NCI-H1930 (cell line): Measurements from ENCODE around the gene CCP110.

Experiments
- DNase-seq, 2 experiments: peaks; one replicate each; lab custom pipeline; 2025; lab: John Stamatoyannopoulos, UW

The CCP110 gene

DNA sequence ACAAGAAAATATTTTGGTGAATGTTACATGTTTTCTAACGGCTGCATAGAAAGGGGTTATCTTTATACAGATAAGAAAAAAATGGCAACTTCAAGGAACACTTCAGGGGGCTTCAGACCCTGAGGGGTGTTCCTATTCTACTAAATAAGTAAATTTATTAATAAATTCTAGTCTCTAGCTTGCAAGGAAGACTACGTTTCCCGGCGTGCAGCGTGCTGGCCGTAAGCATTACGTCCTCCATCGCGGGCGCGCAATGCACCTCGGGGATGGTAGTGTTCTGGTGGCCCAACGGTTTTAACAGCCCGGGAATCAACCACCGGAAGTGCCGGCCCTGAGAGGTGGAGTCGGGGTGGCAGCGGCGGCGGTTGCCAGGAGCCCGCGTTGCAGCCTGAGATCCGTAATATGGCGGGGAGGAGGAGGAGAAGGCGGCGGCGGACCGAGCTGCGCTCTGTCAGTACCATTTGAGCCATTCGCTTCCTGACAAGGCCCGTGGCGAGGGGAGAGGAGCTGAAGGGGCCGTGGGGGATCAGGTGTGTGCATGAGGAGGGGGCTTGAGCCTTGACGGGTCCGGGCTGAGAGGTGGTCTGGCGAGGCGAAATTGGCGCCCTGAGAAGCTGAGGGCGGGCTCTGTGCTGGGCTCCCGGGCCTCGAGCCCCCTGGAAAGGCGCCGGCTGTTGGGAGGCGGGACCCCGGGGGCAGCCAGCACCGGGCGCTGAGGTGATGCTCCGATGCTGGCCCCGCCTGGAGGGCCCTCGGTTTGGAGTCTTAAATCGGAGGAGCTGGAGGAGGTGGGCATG is at the start of gene CCP110:
Gene CCP110 (plus strand): TSS at position 384 of the 797 bp plus-strand sequence. CDS start 3,940 bp downstream, outside the sequence.
- peak; percentile 95 for DNase-seq

GRCh38 chr16:19474617-19475016 is 49.1 kb upstream of the CCP110 start:
- no peak for DNase-seq

DNA sequence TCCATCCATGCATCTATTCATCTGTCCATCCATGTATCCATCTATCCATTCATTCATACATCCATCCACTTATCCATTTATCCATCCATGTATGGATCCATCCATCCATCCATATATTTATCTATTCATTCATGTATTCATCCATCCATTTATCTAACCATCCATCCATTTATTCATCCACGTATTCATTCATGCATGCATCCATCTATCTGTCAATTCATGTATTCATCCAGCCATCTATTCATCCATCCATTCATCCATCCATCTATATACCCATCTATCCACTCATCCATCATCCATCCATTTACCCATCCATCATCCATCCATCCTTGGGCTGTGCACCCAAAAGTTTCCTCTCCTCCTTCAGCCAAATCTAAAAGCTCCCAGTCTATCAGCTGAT is 45.2 kb upstream of the CCP110 start:
- no peak for DNase-seq

DNA sequence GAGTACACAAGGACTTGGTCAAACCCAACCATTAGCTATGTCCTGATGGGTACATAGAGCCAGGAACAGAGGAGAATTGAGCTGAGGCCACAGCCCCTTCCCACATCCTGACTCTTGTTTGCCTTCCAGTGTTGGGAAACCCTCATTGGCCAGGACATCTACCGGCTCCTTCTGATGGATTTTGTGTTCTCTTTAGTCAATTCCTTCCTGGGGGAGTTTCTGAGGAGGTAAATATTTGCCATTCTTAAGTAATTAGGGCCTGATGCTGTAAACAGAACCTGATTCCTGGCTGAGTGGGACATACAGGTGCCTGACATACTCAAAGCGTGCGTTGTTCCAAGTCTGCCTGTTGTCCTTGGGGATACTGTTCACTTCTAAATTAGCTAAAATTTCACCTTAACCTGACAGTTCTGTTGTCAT is 44.4 kb upstream of the CCP110 start:
- no peak for DNase-seq

- DNase-seq: no peak
Measured at GRCh38 chr16:19481296-19481695, 42.4 kb upstream of the CCP110 start.

DNA sequence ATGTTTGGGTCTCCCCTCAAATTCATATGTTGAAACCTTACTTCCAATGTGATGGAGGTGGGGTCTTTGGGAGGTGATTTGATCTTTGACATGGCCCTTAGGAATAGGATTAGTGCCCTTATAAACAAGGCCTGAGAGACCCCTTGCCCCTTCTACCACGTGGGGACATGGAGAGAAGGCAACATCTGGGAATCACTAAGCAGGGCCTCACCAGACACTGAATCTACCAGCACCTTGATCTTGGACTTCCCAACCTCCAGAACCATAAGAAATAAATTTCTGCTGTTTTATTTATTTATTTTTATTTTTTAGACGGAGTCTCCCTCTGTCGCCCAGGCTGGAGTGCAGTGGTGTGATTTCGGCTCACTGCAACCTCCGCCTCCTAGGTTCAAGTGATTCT is 42.0 kb upstream of the CCP110 start:
- no peak for DNase-seq

GRCh38 chr16:19482291-19482690 is 41.5 kb upstream of the CCP110 start:
- no peak for DNase-seq

DNA sequence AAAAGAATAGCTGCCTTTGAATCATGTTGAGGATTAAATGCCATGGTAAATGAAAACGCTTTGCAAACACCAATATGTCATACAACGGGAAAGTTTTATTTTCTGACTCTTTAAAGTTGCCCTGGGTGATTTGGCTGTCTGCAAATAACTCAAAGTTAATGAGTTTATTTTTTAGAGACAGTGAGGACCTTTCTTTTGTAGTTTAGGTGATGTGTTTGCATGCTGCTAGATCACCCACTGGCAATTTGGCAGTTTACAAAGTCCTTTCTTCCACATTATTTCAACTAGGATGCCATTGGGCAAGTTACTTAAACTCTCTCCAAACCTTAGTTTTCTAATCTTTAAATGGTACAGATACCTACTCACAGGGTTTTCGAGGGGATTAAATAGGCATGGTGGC is 39.6 kb upstream of the CCP110 start:
- no peak for DNase-seq

GRCh38 chr16:19485611-19486010 is 38.1 kb upstream of the CCP110 start:
- no peak for DNase-seq

DNA sequence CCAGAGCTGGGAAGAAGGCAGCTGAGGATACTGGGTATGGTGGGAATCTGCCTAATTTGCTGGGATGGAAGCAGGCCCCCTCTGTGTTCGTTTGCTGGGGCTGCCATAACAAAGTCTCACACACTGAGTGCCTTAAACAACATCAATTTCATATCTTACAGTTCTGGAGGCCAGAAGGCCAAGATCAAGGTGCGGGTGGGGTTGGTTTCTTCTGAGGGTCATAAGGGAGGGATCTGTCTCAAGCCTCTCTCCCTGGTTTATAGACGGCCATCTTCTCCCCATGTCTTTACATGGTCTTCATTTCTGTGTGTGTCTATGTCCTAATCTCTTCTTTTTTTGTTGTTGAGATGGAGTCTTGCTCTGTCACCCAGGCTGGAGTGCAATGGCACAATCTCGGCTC is 37.7 kb upstream of the CCP110 start:
- no peak for DNase-seq

DNA sequence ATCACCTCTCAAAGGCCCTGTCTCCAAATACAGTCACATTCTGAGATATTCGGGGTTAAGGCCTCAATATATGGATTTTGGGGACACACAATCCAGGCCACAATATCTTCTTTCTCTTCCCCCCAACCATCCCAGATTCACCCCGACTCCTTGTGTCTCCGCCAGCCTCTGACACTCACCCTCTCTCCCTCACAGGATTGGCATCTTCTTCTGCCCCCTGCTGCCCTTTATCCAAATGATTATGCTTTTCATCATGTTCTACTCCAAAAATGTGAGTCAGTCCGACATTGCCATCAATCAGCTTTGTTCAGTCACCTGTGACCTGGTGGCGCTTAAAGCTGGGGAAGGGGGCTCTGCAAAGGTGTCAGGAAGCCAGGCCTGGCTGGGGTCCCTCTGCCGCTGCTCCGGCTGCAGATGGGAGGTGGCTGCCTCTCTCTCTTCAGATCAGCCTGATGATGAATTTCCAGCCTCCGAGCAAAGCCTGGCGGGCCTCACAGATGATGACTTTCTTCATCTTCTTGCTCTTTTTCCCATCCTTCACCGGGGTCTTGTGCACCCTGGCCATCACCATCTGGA is 36.9 kb upstream of the CCP110 start:
- DNase-seq: no peak

DNA sequence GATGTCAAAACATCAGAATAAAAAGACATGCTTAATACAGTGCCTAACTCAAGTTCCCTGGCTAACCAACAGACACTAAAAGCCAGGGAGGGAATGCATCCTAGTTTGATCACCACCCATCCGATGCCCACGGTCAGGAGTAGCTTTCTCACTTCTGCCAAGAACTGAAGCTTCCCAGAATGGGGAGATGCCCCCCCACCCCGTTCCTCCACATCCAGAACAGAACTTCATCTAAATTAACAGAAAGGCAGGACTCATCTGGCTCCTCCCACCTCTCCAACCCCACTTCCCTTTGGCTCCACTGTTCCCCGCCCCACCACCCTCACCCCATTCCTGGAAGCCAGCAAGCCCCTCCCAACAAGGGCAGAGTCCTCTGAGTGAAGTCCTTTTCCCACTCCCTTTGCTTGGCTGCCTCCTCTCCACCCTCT is 35.5 kb upstream of the CCP110 start:
- no peak for DNase-seq

DNA sequence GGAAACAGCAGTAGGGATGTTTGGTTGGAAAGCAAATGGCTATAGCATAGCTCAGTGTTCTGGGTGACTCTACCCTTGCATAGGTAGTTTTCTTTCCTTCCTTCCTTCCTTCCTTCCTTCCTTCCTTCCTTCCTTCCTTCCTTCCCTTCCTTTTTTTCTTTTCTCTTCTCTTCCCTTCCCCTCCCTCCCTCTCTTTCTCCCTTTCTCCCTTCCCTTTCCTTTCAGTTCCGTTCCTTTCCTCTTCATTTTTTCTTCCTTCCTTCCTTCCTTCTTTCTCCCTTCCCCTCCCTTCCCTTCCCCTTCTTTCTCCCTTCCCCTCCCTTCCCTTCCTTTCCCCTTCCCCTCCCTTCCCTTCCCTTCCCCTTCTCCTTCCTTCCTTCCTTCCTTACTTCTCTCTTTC is 33.1 kb upstream of the CCP110 start:
- DNase-seq: no peak

DNA sequence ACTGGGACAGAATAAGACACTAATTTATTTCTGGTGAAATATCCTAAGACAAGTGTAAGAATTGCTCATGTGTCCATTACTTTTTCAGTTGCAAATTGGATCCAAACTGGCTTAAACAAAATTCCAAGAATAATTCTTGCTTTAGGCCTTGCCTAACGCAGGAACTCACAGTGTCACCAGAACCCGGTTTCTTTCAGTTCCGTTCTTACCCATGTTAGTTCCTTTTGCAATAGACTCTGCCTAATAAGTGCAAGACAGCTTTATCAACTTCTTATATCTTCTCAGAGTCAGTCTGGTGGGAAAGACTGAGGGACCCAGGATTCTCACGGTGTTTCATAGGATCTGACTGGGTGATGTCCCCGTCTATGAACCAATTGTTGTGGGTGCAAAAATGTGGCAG is 26.6 kb upstream of the CCP110 start:
- no peak for DNase-seq

DNA sequence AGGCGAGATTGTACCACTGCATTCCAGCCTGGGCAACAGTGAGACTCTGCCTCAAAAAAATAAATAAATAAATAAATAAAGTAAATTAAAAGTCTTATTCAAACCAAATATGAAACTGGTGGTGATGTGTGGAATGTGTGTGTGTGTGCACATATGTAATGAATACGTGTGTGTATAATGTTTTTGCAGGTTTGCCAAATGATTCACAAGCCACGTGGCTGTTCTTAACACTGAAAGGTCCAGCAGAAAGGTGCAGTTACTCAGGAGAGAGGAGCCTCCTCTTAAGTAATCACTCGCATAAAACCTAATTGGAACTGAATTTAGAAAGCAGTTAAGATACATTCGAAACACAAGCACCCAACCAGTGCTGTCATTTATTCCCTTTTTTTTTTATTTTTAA is 24.7 kb upstream of the CCP110 start:
- no peak for DNase-seq

GRCh38 chr16:19499481-19499880 is 24.3 kb upstream of the CCP110 start:
- DNase-seq: no peak

DNA sequence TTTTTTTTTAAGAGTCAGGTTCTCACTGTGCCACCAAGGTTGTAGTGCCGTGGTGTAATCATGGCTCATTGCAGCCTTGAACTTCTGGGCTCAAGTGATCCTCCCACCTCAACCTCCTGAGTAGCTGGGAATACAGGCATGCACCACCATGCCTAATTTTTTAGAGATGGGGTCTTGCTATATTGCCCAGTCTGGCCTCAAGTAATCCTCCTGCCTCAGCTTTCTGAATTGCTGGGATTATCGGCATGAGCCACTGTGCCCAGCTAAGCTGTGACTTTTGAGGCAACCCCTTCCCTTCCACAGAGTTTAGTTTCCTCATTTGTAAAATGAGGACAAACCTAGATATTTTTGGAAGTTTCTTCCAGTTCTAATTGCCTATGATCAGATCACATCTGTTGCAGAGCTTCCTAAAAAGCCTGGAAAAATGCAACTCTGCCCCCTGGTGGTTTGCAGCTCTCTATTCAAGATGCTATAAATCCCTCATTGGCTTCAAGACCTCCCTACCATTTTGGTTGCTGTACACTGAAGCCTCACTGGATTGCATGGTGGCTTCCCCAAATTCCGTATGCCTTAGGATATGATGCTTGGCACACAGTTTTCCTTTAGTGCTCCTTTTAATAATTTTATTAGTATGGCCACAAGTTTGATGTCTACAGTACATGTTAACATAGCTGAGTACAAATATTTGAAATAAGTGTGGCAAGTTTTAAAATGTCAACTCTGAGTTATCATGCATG is 21.2 kb upstream of the CCP110 start:
- peak; percentile 68 for DNase-seq

DNA sequence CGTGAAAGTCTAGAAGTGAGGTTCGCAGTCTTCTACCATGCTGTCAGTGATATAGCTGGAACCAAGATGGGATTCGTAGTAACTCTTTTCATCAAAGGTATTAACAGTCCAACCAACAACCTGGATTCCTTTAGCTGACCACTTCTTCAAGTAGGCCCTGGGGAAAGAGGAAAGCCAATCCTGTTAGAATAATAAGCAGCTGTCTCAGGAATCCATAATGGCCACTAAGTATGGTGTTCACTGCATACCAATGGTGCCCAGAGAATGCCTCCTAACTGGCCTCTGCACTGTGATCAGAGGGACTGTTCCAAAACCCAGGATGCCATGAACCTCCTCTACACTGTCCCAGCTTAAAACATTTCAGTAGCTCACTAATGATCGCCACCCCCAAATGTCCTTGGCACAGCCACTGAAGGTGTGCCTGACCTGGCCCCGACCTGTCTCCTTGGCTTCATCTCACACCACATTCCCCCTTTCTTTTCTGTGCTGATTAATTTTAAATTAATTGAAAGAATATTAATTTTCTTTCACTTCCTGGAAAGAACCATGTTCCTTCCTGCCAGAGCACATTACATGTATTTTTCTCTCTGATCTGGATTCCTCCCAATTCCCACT is 20.2 kb upstream of the CCP110 start:
- DNase-seq: no peak

GRCh38 chr16:19505600-19506303 is 18.0 kb upstream of the CCP110 start:
- DNase-seq: no peak

DNA sequence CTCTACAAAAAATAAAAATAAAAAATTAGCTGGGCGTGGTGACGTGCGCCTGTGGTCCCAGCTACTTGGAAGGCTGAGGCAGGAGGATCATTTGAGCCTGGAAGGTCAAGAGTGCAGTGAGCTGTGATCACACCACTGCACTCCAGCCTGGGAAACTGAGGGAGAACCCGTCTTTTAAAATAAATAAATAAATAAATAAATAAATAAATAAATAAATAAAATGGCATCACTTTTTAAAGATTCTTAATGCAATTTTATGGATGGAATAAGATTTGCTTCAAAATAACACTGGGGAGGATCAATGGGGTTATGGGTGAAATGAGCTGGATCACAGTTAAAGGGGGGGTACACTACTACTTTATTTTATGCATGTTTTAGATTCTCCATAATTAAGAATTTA is 16.8 kb upstream of the CCP110 start:
- DNase-seq: no peak

DNA sequence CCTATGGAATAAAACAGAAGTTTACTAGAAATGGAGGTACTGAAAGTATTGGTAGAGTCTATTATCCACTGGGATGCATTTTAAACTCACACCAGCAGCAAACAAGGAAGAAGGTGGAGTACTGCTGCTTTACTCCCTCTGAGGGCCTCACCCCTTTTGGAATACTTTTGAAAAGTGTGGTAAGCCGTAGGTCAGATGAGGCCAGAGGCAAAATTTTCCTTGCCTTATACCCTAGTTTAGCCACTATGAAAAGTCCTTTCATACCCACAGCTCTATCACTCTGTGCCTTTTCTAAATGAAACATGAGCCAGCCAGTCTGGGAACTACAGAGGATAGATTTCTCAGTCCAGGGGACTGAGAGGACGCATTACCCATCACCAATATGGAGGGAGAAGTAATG is 15.9 kb upstream of the CCP110 start:
- no peak for DNase-seq

DNA sequence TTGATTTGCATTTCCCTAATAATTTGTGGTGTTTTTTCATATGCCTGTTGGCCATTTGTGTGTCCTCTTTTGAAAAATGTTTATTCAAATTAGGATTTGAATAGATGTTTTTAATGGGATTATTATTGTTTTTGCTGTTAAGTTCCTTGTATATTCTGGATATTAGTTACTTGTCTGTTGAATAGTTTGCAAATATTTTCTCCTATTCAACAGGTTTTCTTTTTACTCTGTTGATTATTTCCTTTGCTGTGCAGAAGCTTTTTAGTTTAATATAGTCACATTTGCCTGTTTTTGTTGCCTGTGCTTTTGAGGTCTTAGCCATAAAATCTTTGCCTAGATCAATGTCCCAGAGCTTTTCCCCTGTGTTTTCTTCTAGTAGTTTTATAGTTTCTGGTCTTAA is 11.4 kb upstream of the CCP110 start:
- no peak for DNase-seq
